GM23338 (cell line): ENCODE data around the gene TRIM24.

Experiments
- CREB1 ChIP-seq: fragments of 250-450 bp; sonication (Bioruptor Pico); IDR thresholded peaks from 2 replicates; pipeline ENCODE4 v1.5.0; 2020; ENCODE audit warnings: low read depth, mild to moderate bottlenecking, moderate library complexity
- EZH2 ChIP-seq: fragments of 200-600 bp; sonication (generic); IDR thresholded peaks from one replicate; pipeline ENCODE4 v1.8.0; 2017; ENCODE audit warnings: antibody characterized with exemption, mild to moderate bottlenecking, low read depth; ENCODE audit not compliant: unreplicated experiment
- EZH2phosphoT487 ChIP-seq: fragments of 200-600 bp; sonication (generic); IDR thresholded peaks from one replicate; pipeline ENCODE4 v1.8.1; 2018; ENCODE audit warnings: antibody characterized with exemption; ENCODE audit not compliant: unreplicated experiment
- JUNB ChIP-seq: IDR thresholded peaks from one replicate; pipeline ENCODE4 v1.6.1; 2016; ENCODE audit warnings: antibody characterized with exemption; ENCODE audit not compliant: unreplicated experiment
- POLR2AphosphoS5 ChIP-seq: IDR thresholded peaks from 2 replicates; pipeline ENCODE4 v1.6.1; 2016; ENCODE audit warnings: antibody characterized with exemption, low read depth
- ZNF331 ChIP-seq: fragments of 250-450 bp; sonication (Bioruptor Pico); IDR thresholded peaks from 2 replicates; pipeline ENCODE4 v1.5.0; 2020; ENCODE audit warnings: low read depth, mild to moderate bottlenecking, moderate library complexity
- TF ChIP-seq, protein P1 (sequence below), 2 experiments: fragments of 200-600 bp in 1 of 2; sonication (generic) in 1 of 2; conservative IDR thresholded peaks; 2 replicates each; pipeline versions ENCODE4 v1.5.1 to v1.6.1; 2016 to 2017; ENCODE audit warnings: antibody characterized with exemption in 2 of 2, low read depth in 2 of 2, mild to moderate bottlenecking in 2 of 2, moderate library complexity in 1 of 2
- TF ChIP-seq, protein P2 (sequence below): IDR thresholded peaks from one replicate; pipeline ENCODE4 v1.6.1; 2018; ENCODE audit warnings: antibody characterized with exemption; ENCODE audit not compliant: unreplicated experiment
- TF ChIP-seq, protein P3 (sequence below): IDR thresholded peaks from 2 replicates; pipeline ENCODE4 v1.6.1; 2016; ENCODE audit warnings: antibody characterized with exemption

DNA sequence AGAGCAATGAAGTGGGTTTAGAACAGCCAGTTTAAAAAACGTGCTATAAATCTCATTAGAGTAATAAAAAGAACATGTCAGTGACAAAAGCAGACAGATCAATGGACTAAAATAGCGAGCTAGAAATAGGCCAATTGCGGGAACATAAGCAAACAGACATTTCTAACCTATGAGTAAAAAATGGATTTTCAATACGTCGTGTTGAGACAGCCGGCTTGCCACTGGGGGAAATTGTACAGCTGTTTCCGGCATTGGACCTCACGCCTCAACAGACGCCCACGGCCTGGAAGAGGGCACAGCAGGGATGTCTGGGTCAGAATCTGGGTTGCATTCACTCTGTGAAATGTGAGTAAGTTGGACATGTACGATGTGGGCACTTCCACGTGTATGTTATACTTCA is 148.2 kb downstream of the TRIM24 start:
- TF ChIP-seq, protein P1, sequence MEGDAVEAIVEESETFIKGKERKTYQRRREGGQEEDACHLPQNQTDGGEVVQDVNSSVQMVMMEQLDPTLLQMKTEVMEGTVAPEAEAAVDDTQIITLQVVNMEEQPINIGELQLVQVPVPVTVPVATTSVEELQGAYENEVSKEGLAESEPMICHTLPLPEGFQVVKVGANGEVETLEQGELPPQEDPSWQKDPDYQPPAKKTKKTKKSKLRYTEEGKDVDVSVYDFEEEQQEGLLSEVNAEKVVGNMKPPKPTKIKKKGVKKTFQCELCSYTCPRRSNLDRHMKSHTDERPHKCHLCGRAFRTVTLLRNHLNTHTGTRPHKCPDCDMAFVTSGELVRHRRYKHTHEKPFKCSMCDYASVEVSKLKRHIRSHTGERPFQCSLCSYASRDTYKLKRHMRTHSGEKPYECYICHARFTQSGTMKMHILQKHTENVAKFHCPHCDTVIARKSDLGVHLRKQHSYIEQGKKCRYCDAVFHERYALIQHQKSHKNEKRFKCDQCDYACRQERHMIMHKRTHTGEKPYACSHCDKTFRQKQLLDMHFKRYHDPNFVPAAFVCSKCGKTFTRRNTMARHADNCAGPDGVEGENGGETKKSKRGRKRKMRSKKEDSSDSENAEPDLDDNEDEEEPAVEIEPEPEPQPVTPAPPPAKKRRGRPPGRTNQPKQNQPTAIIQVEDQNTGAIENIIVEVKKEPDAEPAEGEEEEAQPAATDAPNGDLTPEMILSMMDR (conservative IDR thresholded peaks at IDR 0.05; ENCODE audit: low read depth in 2 of 2), result no peak
- TF ChIP-seq, protein P2, sequence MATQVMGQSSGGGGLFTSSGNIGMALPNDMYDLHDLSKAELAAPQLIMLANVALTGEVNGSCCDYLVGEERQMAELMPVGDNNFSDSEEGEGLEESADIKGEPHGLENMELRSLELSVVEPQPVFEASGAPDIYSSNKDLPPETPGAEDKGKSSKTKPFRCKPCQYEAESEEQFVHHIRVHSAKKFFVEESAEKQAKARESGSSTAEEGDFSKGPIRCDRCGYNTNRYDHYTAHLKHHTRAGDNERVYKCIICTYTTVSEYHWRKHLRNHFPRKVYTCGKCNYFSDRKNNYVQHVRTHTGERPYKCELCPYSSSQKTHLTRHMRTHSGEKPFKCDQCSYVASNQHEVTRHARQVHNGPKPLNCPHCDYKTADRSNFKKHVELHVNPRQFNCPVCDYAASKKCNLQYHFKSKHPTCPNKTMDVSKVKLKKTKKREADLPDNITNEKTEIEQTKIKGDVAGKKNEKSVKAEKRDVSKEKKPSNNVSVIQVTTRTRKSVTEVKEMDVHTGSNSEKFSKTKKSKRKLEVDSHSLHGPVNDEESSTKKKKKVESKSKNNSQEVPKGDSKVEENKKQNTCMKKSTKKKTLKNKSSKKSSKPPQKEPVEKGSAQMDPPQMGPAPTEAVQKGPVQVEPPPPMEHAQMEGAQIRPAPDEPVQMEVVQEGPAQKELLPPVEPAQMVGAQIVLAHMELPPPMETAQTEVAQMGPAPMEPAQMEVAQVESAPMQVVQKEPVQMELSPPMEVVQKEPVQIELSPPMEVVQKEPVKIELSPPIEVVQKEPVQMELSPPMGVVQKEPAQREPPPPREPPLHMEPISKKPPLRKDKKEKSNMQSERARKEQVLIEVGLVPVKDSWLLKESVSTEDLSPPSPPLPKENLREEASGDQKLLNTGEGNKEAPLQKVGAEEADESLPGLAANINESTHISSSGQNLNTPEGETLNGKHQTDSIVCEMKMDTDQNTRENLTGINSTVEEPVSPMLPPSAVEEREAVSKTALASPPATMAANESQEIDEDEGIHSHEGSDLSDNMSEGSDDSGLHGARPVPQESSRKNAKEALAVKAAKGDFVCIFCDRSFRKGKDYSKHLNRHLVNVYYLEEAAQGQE, result no peak
- no peak for TF ChIP-seq EZH2
- no peak for TF ChIP-seq CREB1 (CRISPR knock-in tag)
- no peak for TF ChIP-seq EZH2phosphoT487
- no peak for TF ChIP-seq ZNF331
- no peak for TF ChIP-seq POLR2AphosphoS5
- TF ChIP-seq JUNB, result no peak
- TF ChIP-seq, protein P3, sequence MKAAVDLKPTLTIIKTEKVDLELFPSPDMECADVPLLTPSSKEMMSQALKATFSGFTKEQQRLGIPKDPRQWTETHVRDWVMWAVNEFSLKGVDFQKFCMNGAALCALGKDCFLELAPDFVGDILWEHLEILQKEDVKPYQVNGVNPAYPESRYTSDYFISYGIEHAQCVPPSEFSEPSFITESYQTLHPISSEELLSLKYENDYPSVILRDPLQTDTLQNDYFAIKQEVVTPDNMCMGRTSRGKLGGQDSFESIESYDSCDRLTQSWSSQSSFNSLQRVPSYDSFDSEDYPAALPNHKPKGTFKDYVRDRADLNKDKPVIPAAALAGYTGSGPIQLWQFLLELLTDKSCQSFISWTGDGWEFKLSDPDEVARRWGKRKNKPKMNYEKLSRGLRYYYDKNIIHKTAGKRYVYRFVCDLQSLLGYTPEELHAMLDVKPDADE, result no peak
